ENCODE data around the gene FRY. TPM values are rescaled to one million over a fixed set of nuclear protein-coding genes. Genes with fewer than 3 reads are reported as not detected.

FRY gene
- total RNA-seq, 4 donors from 2014 or later: 6.7 to 106 (median 14.1) TPM

GRCh38 chr13:32041429-32041828 is 9.9 kb downstream of the FRY start:
- H3K9me3 ChIP-seq: no peaks in the 10 kb centered on the region
- H3K27me3 ChIP-seq: no peaks in the 10 kb centered on the region
- H3K36me3 ChIP-seq: no peaks in the 10 kb centered on the region
- no peak overlapping the region for H3K27ac ChIP-seq
- no peak for DNase-seq
- no peak overlapping the region for H3K4me3 ChIP-seq
- H3K4me1 ChIP-seq: peaks cover 0 to 20% (median 0%) of the 10 kb centered on the region in 4 donors
- TF ChIP-seq POLR2A (IDR thresholded peaks at IDR 0.05): no peak
- TF ChIP-seq CTCF (IDR thresholded peaks at IDR 0.05): no peak

- H3K36me3 ChIP-seq: no peaks in the 10 kb centered on the region
- no peaks in the 10 kb centered on the region for H3K27me3 ChIP-seq
- TF ChIP-seq POLR2A (IDR thresholded peaks at IDR 0.05) (no peak), CTCF (IDR thresholded peaks at IDR 0.05) (no peak)
- H3K27ac ChIP-seq: no peak overlapping the region
- H3K4me3 ChIP-seq: no peak overlapping the region
- DNase-seq: no peak
- H3K4me1 ChIP-seq: peaks cover 0 to 9% (median 0%) of the 10 kb centered on the region in 4 donors
- H3K9me3 ChIP-seq: no peaks in the 10 kb centered on the region
These were observed 11.0 kb downstream of the FRY start for GRCh38 chr13:32042551-32042950.

- Histone ChIP-seq H3K9me3 (no peaks in the 10 kb centered on the region), H3K4me3 (no peak overlapping the region), H3K4me1 (peaks cover 0 to 9% (median 0%) of the 10 kb centered on the region in 4 donors), H3K36me3 (no peaks in the 10 kb centered on the region), H3K27me3 (no peaks in the 10 kb centered on the region), H3K27ac (no peak overlapping the region)
- TF ChIP-seq CTCF (IDR thresholded peaks at IDR 0.05) (no peak), POLR2A (IDR thresholded peaks at IDR 0.05) (no peak)
- DNase-seq: no peak
These were observed 12.9 kb downstream of the FRY start for GRCh38 chr13:32044446-32044845.

GRCh38 chr13:32045537-32045936 is 14.0 kb downstream of the FRY start:
- no peaks in the 10 kb centered on the region for H3K36me3 ChIP-seq
- no peak overlapping the region for H3K4me3 ChIP-seq
- DNase-seq: no peak
- TF ChIP-seq CTCF (IDR thresholded peaks at IDR 0.05): no peak
- TF ChIP-seq POLR2A (IDR thresholded peaks at IDR 0.05): no peak
- no peaks in the 10 kb centered on the region for H3K27me3 ChIP-seq
- peak overlapping the region in 1 of 4 donors; percentile 4 for H3K27ac ChIP-seq
- no peaks in the 10 kb centered on the region for H3K9me3 ChIP-seq
- H3K4me1 ChIP-seq: peaks cover 0 to 9% (median 0%) of the 10 kb centered on the region in 4 donors

GRCh38 chr13:32045982-32046785 is 14.6 kb downstream of the FRY start:
- H3K27ac ChIP-seq: peak overlapping the region in 1 of 4 donors; percentile 4
- TF ChIP-seq POLR2A (IDR thresholded peaks at IDR 0.05) (no peak), CTCF (IDR thresholded peaks at IDR 0.05) (no peak)
- H3K27me3 ChIP-seq: no peaks in the 10 kb centered on the region
- H3K9me3 ChIP-seq: no peaks in the 10 kb centered on the region
- no peak for DNase-seq
- H3K4me3 ChIP-seq: no peak overlapping the region
- H3K4me1 ChIP-seq: peaks cover 0 to 9% (median 0%) of the 10 kb centered on the region in 4 donors
- H3K36me3 ChIP-seq: no peaks in the 10 kb centered on the region

Data from Peyer's patch (tissue), 4 donors.